Ovary (tissue), 9 donors: ENCODE data around the gene LAG3. TPM values are rescaled to one million over a fixed set of nuclear protein-coding genes. Genes with fewer than 3 reads are reported as not detected.

Experiments used
- DNase-seq, 5 donors: peaks; one replicate each; pipeline ENCODE4 v3.0.0-alpha.2; 2019 to 2020
- H3K27ac ChIP-seq, 2 donors: fragments of 200-600 bp; one replicate each; pipeline versions ENCODE4 v1.5.1 to v1.8.0; 2019 to 2022
- H3K27me3 ChIP-seq: fragments of 200-600 bp; one replicate; pipeline ENCODE4 v1.8.0; 2022
- H3K36me3 ChIP-seq: fragments of 200-600 bp; sonication (generic); one replicate; pipeline ENCODE4 v1.5.1; 2019
- H3K4me1 ChIP-seq: one replicate; pipeline ENCODE4 v1.8.1; 2013; ENCODE audit warnings: mild to moderate bottlenecking, moderate library complexity; ENCODE audit not compliant: insufficient read depth
- H3K4me3 ChIP-seq: fragments of 200-600 bp; sonication (generic); one replicate; pipeline ENCODE4 v1.5.1; 2017
- H3K9me3 ChIP-seq, 2 donors: fragments of 200-600 bp in 1 of 2; sonication (generic) in 1 of 2; one replicate each; pipeline versions ENCODE4 v1.5.1 to v1.8.1; 2013 to 2019; ENCODE audit warnings: mild to moderate bottlenecking in 1 of 2, moderate library complexity in 1 of 2
- EP300 ChIP-seq: sonication (generic); formaldehyde crosslinking; IDR thresholded peaks from one replicate; pipeline ENCODE4 v1.6.1; 2017; ENCODE audit warnings: antibody characterized with exemption
- POLR2A ChIP-seq: fragments of 450-650 bp; IDR thresholded peaks from one replicate; pipeline ENCODE4 v1.6.1; 2017; ENCODE audit warnings: antibody characterized with exemption, mild to moderate bottlenecking, moderate library complexity
- WGBS, 3 donors: extraction: QIAGEN DNeasy Blood & Tissue Kit in 1 of 3; methylation state at CpG; one replicate each; pipeline versions ENCODE4 v1.1.5 to v1.1.7; 2013 to 2017; 5-methylcytosine and 5-hydroxymethylcytosine counted together
- intact Hi-C, 4 donors: fragments of 100-400 bp; cut with DNase I; formaldehyde crosslinking; loops; one replicate each; pipeline versions ENCODE4 v1.11.0 to v1.15.1; 2022 to 2023
- polyA plus RNA-seq, 2 donors: library from polyadenylated mRNA; stranded (reverse); fragments of 200-250 nt in 1 of 2; fragments of 350-450 nt in 1 of 2; fragmentation: Illumina TruSeq in 1 of 2; extraction: RNeasy Lipid Tissue Mini Kit (QIAGEN cat#74804) in 1 of 2; gene quantifications; one replicate each; pipeline ENCODE4 v1.2.3, GENCODE V29; 2013 to 2014
- total RNA-seq, 7 donors: library from RNA; depleted of rRNA in 2 of 7; stranded (reverse); fragments of >200 nt in 2 of 7; fragmentation: NEBNext Ultra II Directional in 3 of 7; extraction: Animal tissue kit (Norgen Biotek cat#: 25700) in 3 of 7; gene quantifications; one replicate each; pipeline versions ENCODE4 v1.1.0 to v1.2.4, GENCODE V29; 2016 to 2023
- TF ChIP-seq, protein P1 (sequence below), 3 donors: fragments of 450-650 bp in 2 of 3; fragments of 200-600 bp in 1 of 3; IDR thresholded peaks; one replicate each; pipeline versions ENCODE4 v1.5.1 to v1.8.0; 2016 to 2022; ENCODE audit warnings: antibody characterized with exemption in 3 of 3, mild to moderate bottlenecking in 1 of 3
- donor health status: DM: no; HTN: no; CAD: no; lungs with moderate emphysema.
- donor health status: DM: no; HTN: no; CAD: no.
- donor health status: Bipolar disorder and iron deficiency.
- donor health status: DM: yes; HTN: yes; CAD: no.
- donor health status: DM: no; HTN: no; CAD: no.
- donor health status: DM: yes; HTN: yes; CAD: no.

The LAG3 gene
- total and polyA plus RNA-seq, 9 donors, result 4.7 to 21.8 (median 14.2) TPM

DNA sequence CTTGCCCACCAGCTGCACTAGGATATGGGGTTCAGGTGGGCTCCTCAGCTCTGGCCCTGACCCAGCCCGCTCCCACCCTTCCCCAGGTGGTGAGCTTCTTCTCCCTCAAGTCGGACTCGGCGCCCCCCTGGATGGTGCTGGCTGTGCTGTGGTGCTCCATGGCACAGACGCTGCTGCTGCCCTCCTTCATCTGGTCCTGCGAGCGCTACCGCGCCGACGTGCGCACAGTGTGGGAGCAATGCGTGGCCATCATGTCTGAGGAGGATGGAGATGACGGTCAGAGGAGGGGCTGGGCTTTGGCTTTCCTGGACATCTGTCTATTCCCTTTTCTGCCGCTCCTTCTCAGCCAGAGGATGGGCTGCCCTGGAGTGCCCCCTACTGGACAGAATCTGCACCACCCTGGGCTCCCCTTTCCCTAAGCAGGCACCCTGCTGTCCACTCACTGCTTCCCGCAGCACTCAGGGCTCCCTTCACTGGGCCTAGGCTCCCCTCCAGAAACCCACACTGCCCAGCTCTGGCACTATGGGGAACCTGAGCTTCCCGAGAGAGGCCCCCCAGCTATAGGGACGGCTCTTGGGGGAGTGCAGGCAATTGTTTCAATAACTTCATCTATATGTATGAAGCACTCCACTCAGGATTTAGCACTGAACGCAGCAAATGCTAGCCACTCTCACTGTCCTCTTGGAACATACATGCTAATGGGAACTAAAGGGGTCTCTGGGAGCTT, 53.2 kb downstream of the LAG3 start:
- no peaks in the 10 kb centered on the region for H3K36me3 ChIP-seq
- no peaks in the 10 kb centered on the region for H3K27me3 ChIP-seq
- H3K27ac ChIP-seq, result no peak overlapping the region
- H3K4me3 ChIP-seq, result peak overlapping the region; percentile 22
- H3K4me1 ChIP-seq, result peaks cover 14% of the 10 kb centered on the region
- intact Hi-C loops, result loop anchor here in 3 of 4 donors (5.0 kb wide), 3 partner anchors 73 to 208 kb away; partner anchors contain the start of gene MLF2 (in 2 of the 3)
- no peaks in the 10 kb centered on the region for H3K9me3 ChIP-seq
- peak; percentile 73 to 91 (median 90) for DNase-seq
- TF ChIP-seq POLR2A, result no peak
- TF ChIP-seq, protein P1, sequence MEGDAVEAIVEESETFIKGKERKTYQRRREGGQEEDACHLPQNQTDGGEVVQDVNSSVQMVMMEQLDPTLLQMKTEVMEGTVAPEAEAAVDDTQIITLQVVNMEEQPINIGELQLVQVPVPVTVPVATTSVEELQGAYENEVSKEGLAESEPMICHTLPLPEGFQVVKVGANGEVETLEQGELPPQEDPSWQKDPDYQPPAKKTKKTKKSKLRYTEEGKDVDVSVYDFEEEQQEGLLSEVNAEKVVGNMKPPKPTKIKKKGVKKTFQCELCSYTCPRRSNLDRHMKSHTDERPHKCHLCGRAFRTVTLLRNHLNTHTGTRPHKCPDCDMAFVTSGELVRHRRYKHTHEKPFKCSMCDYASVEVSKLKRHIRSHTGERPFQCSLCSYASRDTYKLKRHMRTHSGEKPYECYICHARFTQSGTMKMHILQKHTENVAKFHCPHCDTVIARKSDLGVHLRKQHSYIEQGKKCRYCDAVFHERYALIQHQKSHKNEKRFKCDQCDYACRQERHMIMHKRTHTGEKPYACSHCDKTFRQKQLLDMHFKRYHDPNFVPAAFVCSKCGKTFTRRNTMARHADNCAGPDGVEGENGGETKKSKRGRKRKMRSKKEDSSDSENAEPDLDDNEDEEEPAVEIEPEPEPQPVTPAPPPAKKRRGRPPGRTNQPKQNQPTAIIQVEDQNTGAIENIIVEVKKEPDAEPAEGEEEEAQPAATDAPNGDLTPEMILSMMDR (IDR thresholded peaks at IDR 0.05), result peak; percentile 87 to 91 (median 89)
- 5 to 7% (median 6%) methylated on average over 19 of the region's 19 CpGs for WGBS, 3 donors

DNA sequence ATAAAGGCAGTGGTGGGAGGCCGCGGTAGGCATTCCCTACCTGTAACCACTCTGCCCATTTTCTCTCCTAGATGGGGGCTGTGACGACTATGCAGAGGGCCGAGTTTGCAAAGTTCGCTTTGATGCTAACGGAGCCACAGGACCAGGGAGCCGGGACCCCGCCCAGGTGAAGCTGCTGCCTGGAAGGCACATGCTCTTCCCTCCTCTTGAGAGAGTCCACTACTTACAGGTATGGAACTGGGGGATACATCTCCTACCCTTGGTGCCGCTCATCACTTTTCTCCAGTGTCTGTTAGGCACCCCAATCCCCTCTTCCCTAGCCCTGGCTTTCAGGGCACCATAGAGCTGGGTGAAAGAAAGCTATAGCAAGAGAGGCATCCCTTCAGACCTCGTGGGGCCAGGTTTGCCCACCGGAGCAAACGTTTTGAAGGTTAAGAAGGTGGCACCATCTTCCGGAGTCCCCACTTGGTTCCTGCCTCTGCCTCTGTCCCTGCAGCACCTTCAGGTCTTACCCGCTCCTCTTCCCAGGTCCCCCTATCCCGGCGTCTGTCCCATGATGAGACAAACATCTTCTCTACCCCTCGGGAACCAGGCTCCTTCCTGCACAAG, 53.9 kb downstream of the LAG3 start:
- peak in 1 of 5 donors; percentile 45 for DNase-seq
- intact Hi-C loops, result loop anchor here in 3 of 4 donors (5.0 kb wide), 3 partner anchors 74 to 209 kb away; partner anchors contain the start of gene MLF2 (in 2 of the 3)
- Histone ChIP-seq H3K27me3 (no peaks in the 10 kb centered on the region), H3K4me1 (peaks cover 11% of the 10 kb centered on the region), H3K4me3 (no peak overlapping the region), H3K9me3 (no peaks in the 10 kb centered on the region), H3K27ac (no peak overlapping the region), H3K36me3 (no peaks in the 10 kb centered on the region)
- 74 to 79% (median 76%) methylated on average over 17 of the region's 17 CpGs for WGBS, 3 donors
- TF ChIP-seq, protein P1 (IDR thresholded peaks at IDR 0.05), result no peak
- TF ChIP-seq EP300 (no peak), POLR2A (no peak)

DNA sequence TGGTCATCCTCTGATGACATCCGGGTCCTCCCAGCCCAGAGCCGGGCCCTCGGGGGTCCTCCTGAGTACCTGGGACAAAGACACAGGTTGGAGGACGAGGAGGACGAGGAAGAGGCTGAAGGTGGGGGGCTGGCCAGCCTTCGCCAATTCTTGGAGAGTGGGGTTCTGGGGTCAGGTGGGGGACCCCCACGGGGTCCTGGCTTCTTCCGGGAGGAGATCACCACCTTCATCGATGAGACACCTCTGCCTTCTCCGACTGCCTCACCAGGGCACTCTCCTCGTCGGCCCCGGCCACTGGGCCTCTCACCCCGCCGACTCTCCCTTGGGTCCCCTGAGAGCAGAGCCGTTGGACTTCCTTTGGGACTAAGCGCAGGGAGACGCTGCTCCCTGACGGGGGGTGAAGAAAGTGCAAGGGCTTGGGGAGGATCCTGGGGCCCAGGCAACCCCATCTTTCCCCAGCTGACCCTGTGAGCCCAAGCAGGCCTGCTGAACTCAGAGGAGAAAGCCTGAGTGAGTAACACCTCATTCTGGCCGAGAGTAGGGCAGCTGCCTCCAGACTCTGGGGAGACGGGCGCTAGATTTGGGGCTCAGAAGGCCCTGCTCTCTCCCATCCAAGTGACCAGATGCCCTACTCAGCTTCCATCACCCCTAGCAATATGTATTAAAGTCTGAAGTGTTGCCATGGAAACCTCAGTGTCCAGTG, 54.6 kb downstream of the LAG3 start:
- TF ChIP-seq POLR2A (no peak), EP300 (no peak)
- TF ChIP-seq, protein P1 (IDR thresholded peaks at IDR 0.05), result no peak
- intact Hi-C loops, result loop anchor here in 3 of 4 donors (5.0 kb wide), 3 partner anchors 75 to 210 kb away; partner anchors contain the start of gene MLF2 (in 2 of the 3)
- no peaks in the 10 kb centered on the region for H3K9me3 ChIP-seq
- no peak overlapping the region for H3K4me3 ChIP-seq
- peak overlapping the region in 1 of 2 donors; percentile 26 for H3K27ac ChIP-seq
- no peaks in the 10 kb centered on the region for H3K36me3 ChIP-seq
- 58 to 77% (median 60%) methylated on average over 20 to 22 of the region's 22 CpGs for WGBS, 3 donors
- peak in 4 of 5 donors; percentile 32 to 52 (median 46) for DNase-seq
- H3K4me1 ChIP-seq, result peaks cover 8% of the 10 kb centered on the region
- H3K27me3 ChIP-seq, result no peaks in the 10 kb centered on the region

DNA sequence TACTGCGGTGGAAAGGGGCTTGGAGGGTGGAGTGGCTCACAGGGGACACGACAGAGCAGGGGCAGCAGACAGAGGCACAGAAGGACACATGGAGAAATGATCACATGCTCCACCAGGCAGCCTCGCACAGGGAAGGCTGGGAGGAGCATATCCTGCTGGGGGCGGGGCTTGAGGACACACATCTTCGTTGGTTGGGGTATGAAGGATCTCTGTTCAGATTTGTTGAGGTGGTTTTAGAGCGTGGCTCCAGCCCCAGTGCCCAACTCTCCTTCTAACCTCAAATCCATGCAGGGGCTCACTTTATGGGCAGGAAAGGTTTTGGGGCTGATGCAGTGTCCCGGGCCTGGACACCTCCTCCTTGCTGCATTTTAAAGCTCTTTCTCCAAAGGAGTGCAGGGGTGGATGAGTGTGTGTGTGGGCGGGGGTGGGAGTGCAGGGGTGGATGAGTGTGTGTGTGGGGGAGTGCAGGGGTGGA, 55.2 kb downstream of the LAG3 start:
- H3K4me3 ChIP-seq, result peak overlapping the region; percentile 18
- no peaks in the 10 kb centered on the region for H3K36me3 ChIP-seq
- H3K27ac ChIP-seq, result peak overlapping the region in 1 of 2 donors; percentile 26
- no peaks in the 10 kb centered on the region for H3K9me3 ChIP-seq
- DNase-seq, result peak; percentile 88 to 94 (median 90)
- no peak for TF ChIP-seq EP300
- peak; percentile 15 for TF ChIP-seq POLR2A
- H3K27me3 ChIP-seq, result no peaks in the 10 kb centered on the region
- intact Hi-C loops, result loop anchor here in 3 of 4 donors (5.0 kb wide), 3 partner anchors 75 to 210 kb away; partner anchors contain the start of gene MLF2 (in 2 of the 3)
- WGBS, 3 donors, result 0 to 5% (median 3%) methylated on average over 7 to 8 of the region's 8 CpGs
- peaks cover 8% of the 10 kb centered on the region for H3K4me1 ChIP-seq

Other genes starting within 250 kb of the LAG3 start
- gene GAPDH, start 238.0 kb upstream of the LAG3 start, total RNA-seq, result 1,000 to 10,000 TPM in 5 of 7 donors, 100 to 1,000 TPM in 2; 661 to 1,442 (median 1,249) TPM
- gene GAPDH, start 238.0 kb upstream of the LAG3 start, polyA plus RNA-seq, result 1,000 to 10,000 TPM; 1,086 to 1,247 TPM
- 10 to 100 TPM; 10.9 to 31.4 (median 22.9) TPM for gene IFFO1, start 216.5 kb upstream of the LAG3 start, total RNA-seq
- 10 to 100 TPM in 1 of 2 donors, 1 to 10 TPM in 1; 9.7 to 25.9 TPM for gene IFFO1, start 216.5 kb upstream of the LAG3 start, polyA plus RNA-seq
- 10 to 100 TPM; 11.6 to 46.9 (median 24.5) TPM for gene NOP2, start 204.2 kb upstream of the LAG3 start, total RNA-seq
- 10 to 100 TPM; 11.6 to 31.2 TPM for gene NOP2, start 204.2 kb upstream of the LAG3 start, polyA plus RNA-seq
- gene CHD4, start 165.1 kb upstream of the LAG3 start, total RNA-seq, result 100 to 1,000 TPM; 137 to 297 (median 227) TPM
- gene CHD4, start 165.1 kb upstream of the LAG3 start, polyA plus RNA-seq, result 100 to 1,000 TPM; 118 to 177 TPM
- 1 to 10 TPM in 6 of 7 donors, under 1 TPM in 1; 0.83 to 2.2 (median 1.3) TPM for gene LPAR5, start 136.6 kb upstream of the LAG3 start, total RNA-seq
- 1 to 10 TPM in 1 of 2 donors, under 1 TPM in 1; 0.57 to 2.6 TPM for gene LPAR5, start 136.6 kb upstream of the LAG3 start, polyA plus RNA-seq
- gene ACRBP, start 125.1 kb upstream of the LAG3 start, total RNA-seq, result 1 to 10 TPM in 3 of 7 donors, under 1 TPM in 4; 0.30 to 2.5 (median 0.92) TPM
- gene ACRBP, start 125.1 kb upstream of the LAG3 start, polyA plus RNA-seq, result 1 to 10 TPM in 1 of 2 donors, under 1 TPM in 1; 0.54 to 2.9 TPM
- gene ING4, start 109.4 kb upstream of the LAG3 start, total RNA-seq, result 10 to 100 TPM; 26.1 to 39.9 (median 35.0) TPM
- 10 to 100 TPM; 64.9 to 90.0 TPM for gene ING4, start 109.4 kb upstream of the LAG3 start, polyA plus RNA-seq
- 10 to 100 TPM; 22.1 to 64.9 (median 58.2) TPM for gene ZNF384, start 83.1 kb upstream of the LAG3 start, total RNA-seq
- gene ZNF384, start 83.1 kb upstream of the LAG3 start, polyA plus RNA-seq, result 10 to 100 TPM; 44.4 to 59.0 TPM
- 1 to 10 TPM in 2 of 7 donors, under 1 TPM in 4, not detected in 1; 0.11 to 3.1 (median 0.85) TPM for gene PIANP, start 71.7 kb upstream of the LAG3 start, total RNA-seq
- gene PIANP, start 71.7 kb upstream of the LAG3 start, polyA plus RNA-seq, result 1 to 10 TPM; 1.2 to 3.9 TPM
- gene COPS7A, start 48.5 kb upstream of the LAG3 start, total RNA-seq, result 10 to 100 TPM; 36.4 to 61.4 (median 48.4) TPM
- 10 to 100 TPM; 45.7 to 74.8 TPM for gene COPS7A, start 48.5 kb upstream of the LAG3 start, polyA plus RNA-seq
- gene MLF2, start 19.4 kb upstream of the LAG3 start, total RNA-seq, result 100 to 1,000 TPM in 6 of 7 donors, 10 to 100 TPM in 1; 64.1 to 162 (median 141) TPM
- gene MLF2, start 19.4 kb upstream of the LAG3 start, polyA plus RNA-seq, result 100 to 1,000 TPM; 130 to 138 TPM
- gene PTMS, start 6.2 kb upstream of the LAG3 start, total RNA-seq, result 1,000 to 10,000 TPM in 1 of 7 donors, 100 to 1,000 TPM in 6; 100 to 1,013 (median 576) TPM
- gene PTMS, start 6.2 kb upstream of the LAG3 start, polyA plus RNA-seq, result 100 to 1,000 TPM; 550 to 594 TPM
- 10 to 100 TPM in 4 of 7 donors, 1 to 10 TPM in 3; 2.1 to 12.5 (median 10.3) TPM for gene CD4, start 17.0 kb downstream of the LAG3 start, total RNA-seq
- gene CD4, start 17.0 kb downstream of the LAG3 start, polyA plus RNA-seq, result 10 to 100 TPM in 1 of 2 donors, 1 to 10 TPM in 1; 7.3 to 40.2 TPM
- gene GPR162, start 49.3 kb downstream of the LAG3 start, total RNA-seq, result 10 to 100 TPM in 2 of 7 donors, 1 to 10 TPM in 4, under 1 TPM in 1; 0.60 to 12.0 (median 7.6) TPM
- gene GPR162, start 49.3 kb downstream of the LAG3 start, polyA plus RNA-seq, result 1 to 10 TPM; 1.2 to 9.0 TPM
- 10 to 100 TPM; 24.0 to 92.3 (median 70.2) TPM for gene P3H3, start 55.9 kb downstream of the LAG3 start, total RNA-seq
- gene P3H3, start 55.9 kb downstream of the LAG3 start, polyA plus RNA-seq, result 10 to 100 TPM in 1 of 2 donors, 1 to 10 TPM in 1; 4.7 to 48.8 TPM
- gene GNB3, start 68.4 kb downstream of the LAG3 start, total RNA-seq, result 10 to 100 TPM in 5 of 7 donors, 1 to 10 TPM in 1, under 1 TPM in 1; 0.34 to 15.0 (median 11.0) TPM
- gene GNB3, start 68.4 kb downstream of the LAG3 start, polyA plus RNA-seq, result 1 to 10 TPM; 1.8 to 7.8 TPM
- gene CDCA3, start 78.8 kb downstream of the LAG3 start, total RNA-seq, result 1 to 10 TPM in 2 of 7 donors, under 1 TPM in 5; 0.18 to 1.6 (median 0.74) TPM
- 1 to 10 TPM in 1 of 2 donors, under 1 TPM in 1; 0.68 to 1.6 TPM for gene CDCA3, start 78.8 kb downstream of the LAG3 start, polyA plus RNA-seq
- 10 to 100 TPM; 13.9 to 84.3 (median 63.0) TPM for gene USP5, start 79.6 kb downstream of the LAG3 start, total RNA-seq
- 10 to 100 TPM; 23.7 to 30.1 TPM for gene USP5, start 79.6 kb downstream of the LAG3 start, polyA plus RNA-seq
- 100 to 1,000 TPM; 136 to 443 (median 295) TPM for gene TPI1, start 95.0 kb downstream of the LAG3 start, total RNA-seq
- gene TPI1, start 95.0 kb downstream of the LAG3 start, polyA plus RNA-seq, result 100 to 1,000 TPM; 267 to 594 TPM
- gene SPSB2, start 100.8 kb downstream of the LAG3 start, total RNA-seq, result 10 to 100 TPM in 3 of 7 donors, 1 to 10 TPM in 4; 5.8 to 14.7 (median 8.5) TPM
- gene SPSB2, start 100.8 kb downstream of the LAG3 start, polyA plus RNA-seq, result 1 to 10 TPM in 1 of 2 donors, under 1 TPM in 1; 0.38 to 8.1 TPM
- gene LRRC23, start 132.3 kb downstream of the LAG3 start, total RNA-seq, result 10 to 100 TPM; 13.9 to 67.6 (median 16.7) TPM
- gene LRRC23, start 132.3 kb downstream of the LAG3 start, polyA plus RNA-seq, result 10 to 100 TPM; 11.2 to 16.5 TPM
- 10 to 100 TPM in 5 of 7 donors, 1 to 10 TPM in 2; 8.3 to 22.3 (median 11.5) TPM for gene ENO2, start 142.1 kb downstream of the LAG3 start, total RNA-seq
- 10 to 100 TPM in 1 of 2 donors, 1 to 10 TPM in 1; 5.0 to 19.4 TPM for gene ENO2, start 142.1 kb downstream of the LAG3 start, polyA plus RNA-seq
- gene ATN1, start 155.4 kb downstream of the LAG3 start, total RNA-seq, result 100 to 1,000 TPM in 5 of 7 donors, 10 to 100 TPM in 2; 73.9 to 324 (median 206) TPM
- 100 to 1,000 TPM in 1 of 2 donors, 10 to 100 TPM in 1; 41.6 to 179 TPM for gene ATN1, start 155.4 kb downstream of the LAG3 start, polyA plus RNA-seq
- gene RNU7-1, start 171.3 kb downstream of the LAG3 start, total RNA-seq, result not detected
- not detected for gene RNU7-1, start 171.3 kb downstream of the LAG3 start, polyA plus RNA-seq
- gene C12orf57, start 171.5 kb downstream of the LAG3 start, total RNA-seq, result 1,000 to 10,000 TPM in 1 of 7 donors, 100 to 1,000 TPM in 6; 457 to 1,838 (median 633) TPM
- gene C12orf57, start 171.5 kb downstream of the LAG3 start, polyA plus RNA-seq, result 1,000 to 10,000 TPM in 1 of 2 donors, 10 to 100 TPM in 1; 40.3 to 1,266 TPM
- 10 to 100 TPM in 3 of 7 donors, 1 to 10 TPM in 4; 4.6 to 19.8 (median 9.8) TPM for gene PTPN6, start 178.8 kb downstream of the LAG3 start, total RNA-seq
- gene PTPN6, start 178.8 kb downstream of the LAG3 start, polyA plus RNA-seq, result 10 to 100 TPM in 1 of 2 donors, 1 to 10 TPM in 1; 6.9 to 25.3 TPM
- 100 to 1,000 TPM; 220 to 324 (median 269) TPM for gene PHB2, start 198.1 kb downstream of the LAG3 start, total RNA-seq
- gene PHB2, start 198.1 kb downstream of the LAG3 start, polyA plus RNA-seq, result 100 to 1,000 TPM; 129 to 285 TPM
- gene EMG1, start 198.4 kb downstream of the LAG3 start, total RNA-seq, result 10 to 100 TPM; 25.6 to 54.7 (median 41.0) TPM
- gene EMG1, start 198.4 kb downstream of the LAG3 start, polyA plus RNA-seq, result 10 to 100 TPM; 21.5 to 39.5 TPM
- gene LPCAT3, start 246.0 kb downstream of the LAG3 start, total RNA-seq, result 10 to 100 TPM; 15.5 to 51.2 (median 39.5) TPM
- 10 to 100 TPM; 22.5 to 44.0 TPM for gene LPCAT3, start 246.0 kb downstream of the LAG3 start, polyA plus RNA-seq